ENCODE data around the gene CENPM. TPM values are rescaled to one million over a fixed set of nuclear protein-coding genes. Genes with fewer than 3 reads are reported as not detected.

The CENPM gene
- total and polyA plus RNA-seq, 4 donors: 0.17 to 26.3 (median 2.3) TPM

DNA sequence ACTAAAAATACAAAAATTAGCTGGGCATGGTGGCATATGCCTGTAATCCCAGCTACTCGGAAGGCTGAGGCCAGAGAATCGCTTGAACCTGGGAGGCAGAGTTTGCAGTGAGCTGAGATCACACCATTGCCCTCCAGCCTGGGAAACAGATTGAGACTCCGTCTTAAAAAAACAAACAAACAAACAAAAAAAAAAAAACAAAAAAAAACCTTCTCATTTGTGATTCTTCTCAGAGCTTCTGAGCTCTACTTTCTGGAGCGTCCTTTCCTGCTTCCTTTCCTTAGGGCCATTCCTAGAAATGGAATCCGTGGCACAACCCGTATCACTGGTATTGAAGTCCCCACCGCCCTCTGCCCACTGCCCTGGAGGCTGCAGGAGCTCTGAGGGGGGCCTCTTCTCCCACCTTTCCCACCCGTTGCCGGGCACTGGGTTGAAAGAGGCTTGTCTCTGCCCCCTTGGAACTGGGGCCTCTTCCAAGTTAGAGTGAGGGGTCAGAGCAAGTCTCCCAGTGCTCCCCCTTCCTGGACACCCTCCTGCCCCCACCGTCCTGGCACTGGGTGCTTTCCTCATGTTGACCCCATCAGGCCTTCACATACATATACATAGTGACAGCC lies 30.1 kb downstream of the CENPM start:
- no peak overlapping the region for H3K4me3 ChIP-seq (ENCODE audit: low read depth in 1 of 3, low read length in 3 of 3)
- no peaks in the 10 kb centered on the region for H3K9me3 ChIP-seq (ENCODE audit: control insufficient read depth in 4 of 4, low read length in 3 of 4)
- peaks cover 0 to 12% (median 7%) of the 10 kb centered on the region in 4 donors for H3K27me3 ChIP-seq (ENCODE audit: control insufficient read depth in 4 of 4, insufficient read depth in 4 of 4, low read length in 3 of 4)
- WGBS: 61% methylated on average over 10 of the region's 10 CpGs
- H3K36me3 ChIP-seq (ENCODE audit: control insufficient read depth in 4 of 4, insufficient read depth in 3 of 4, low read depth in 1 of 4, low read length in 3 of 4): no peaks in the 10 kb centered on the region
- H3K27ac ChIP-seq (ENCODE audit: low read depth in 1 of 2, low read length in 2 of 2): no peak overlapping the region
- TF ChIP-seq HNF4A (conservative IDR thresholded peaks at IDR 0.05) (no peak), EGR1 (IDR thresholded peaks at IDR 0.05; ENCODE audit: low read depth in 2 of 2) (no peak), TAF1 (conservative IDR thresholded peaks at IDR 0.05) (no peak), RAD21 (IDR thresholded peaks at IDR 0.05) (no peak), SP1 (IDR thresholded peaks at IDR 0.05) (no peak)
- TF ChIP-seq, protein P1, sequence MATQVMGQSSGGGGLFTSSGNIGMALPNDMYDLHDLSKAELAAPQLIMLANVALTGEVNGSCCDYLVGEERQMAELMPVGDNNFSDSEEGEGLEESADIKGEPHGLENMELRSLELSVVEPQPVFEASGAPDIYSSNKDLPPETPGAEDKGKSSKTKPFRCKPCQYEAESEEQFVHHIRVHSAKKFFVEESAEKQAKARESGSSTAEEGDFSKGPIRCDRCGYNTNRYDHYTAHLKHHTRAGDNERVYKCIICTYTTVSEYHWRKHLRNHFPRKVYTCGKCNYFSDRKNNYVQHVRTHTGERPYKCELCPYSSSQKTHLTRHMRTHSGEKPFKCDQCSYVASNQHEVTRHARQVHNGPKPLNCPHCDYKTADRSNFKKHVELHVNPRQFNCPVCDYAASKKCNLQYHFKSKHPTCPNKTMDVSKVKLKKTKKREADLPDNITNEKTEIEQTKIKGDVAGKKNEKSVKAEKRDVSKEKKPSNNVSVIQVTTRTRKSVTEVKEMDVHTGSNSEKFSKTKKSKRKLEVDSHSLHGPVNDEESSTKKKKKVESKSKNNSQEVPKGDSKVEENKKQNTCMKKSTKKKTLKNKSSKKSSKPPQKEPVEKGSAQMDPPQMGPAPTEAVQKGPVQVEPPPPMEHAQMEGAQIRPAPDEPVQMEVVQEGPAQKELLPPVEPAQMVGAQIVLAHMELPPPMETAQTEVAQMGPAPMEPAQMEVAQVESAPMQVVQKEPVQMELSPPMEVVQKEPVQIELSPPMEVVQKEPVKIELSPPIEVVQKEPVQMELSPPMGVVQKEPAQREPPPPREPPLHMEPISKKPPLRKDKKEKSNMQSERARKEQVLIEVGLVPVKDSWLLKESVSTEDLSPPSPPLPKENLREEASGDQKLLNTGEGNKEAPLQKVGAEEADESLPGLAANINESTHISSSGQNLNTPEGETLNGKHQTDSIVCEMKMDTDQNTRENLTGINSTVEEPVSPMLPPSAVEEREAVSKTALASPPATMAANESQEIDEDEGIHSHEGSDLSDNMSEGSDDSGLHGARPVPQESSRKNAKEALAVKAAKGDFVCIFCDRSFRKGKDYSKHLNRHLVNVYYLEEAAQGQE (IDR thresholded peaks at IDR 0.05): no peak
- TF ChIP-seq, protein P2, sequence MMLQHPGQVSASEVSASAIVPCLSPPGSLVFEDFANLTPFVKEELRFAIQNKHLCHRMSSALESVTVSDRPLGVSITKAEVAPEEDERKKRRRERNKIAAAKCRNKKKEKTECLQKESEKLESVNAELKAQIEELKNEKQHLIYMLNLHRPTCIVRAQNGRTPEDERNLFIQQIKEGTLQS (IDR thresholded peaks at IDR 0.05): no peak
- TF ChIP-seq, protein P3, sequence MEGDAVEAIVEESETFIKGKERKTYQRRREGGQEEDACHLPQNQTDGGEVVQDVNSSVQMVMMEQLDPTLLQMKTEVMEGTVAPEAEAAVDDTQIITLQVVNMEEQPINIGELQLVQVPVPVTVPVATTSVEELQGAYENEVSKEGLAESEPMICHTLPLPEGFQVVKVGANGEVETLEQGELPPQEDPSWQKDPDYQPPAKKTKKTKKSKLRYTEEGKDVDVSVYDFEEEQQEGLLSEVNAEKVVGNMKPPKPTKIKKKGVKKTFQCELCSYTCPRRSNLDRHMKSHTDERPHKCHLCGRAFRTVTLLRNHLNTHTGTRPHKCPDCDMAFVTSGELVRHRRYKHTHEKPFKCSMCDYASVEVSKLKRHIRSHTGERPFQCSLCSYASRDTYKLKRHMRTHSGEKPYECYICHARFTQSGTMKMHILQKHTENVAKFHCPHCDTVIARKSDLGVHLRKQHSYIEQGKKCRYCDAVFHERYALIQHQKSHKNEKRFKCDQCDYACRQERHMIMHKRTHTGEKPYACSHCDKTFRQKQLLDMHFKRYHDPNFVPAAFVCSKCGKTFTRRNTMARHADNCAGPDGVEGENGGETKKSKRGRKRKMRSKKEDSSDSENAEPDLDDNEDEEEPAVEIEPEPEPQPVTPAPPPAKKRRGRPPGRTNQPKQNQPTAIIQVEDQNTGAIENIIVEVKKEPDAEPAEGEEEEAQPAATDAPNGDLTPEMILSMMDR (IDR thresholded peaks at IDR 0.05; ENCODE audit: low read depth, low read length, missing input control): no peak
- no peak overlapping the region for H3K9ac ChIP-seq (ENCODE audit: low read depth in 1 of 2, low read length in 2 of 2)
- peaks cover 0 to 24% (median 11%) of the 10 kb centered on the region in 4 donors for H3K4me1 ChIP-seq (ENCODE audit: control insufficient read depth in 4 of 4, insufficient read depth in 4 of 4, low read length in 3 of 4)
- DNase-seq (ENCODE audit: low spot score): no peak

DNA sequence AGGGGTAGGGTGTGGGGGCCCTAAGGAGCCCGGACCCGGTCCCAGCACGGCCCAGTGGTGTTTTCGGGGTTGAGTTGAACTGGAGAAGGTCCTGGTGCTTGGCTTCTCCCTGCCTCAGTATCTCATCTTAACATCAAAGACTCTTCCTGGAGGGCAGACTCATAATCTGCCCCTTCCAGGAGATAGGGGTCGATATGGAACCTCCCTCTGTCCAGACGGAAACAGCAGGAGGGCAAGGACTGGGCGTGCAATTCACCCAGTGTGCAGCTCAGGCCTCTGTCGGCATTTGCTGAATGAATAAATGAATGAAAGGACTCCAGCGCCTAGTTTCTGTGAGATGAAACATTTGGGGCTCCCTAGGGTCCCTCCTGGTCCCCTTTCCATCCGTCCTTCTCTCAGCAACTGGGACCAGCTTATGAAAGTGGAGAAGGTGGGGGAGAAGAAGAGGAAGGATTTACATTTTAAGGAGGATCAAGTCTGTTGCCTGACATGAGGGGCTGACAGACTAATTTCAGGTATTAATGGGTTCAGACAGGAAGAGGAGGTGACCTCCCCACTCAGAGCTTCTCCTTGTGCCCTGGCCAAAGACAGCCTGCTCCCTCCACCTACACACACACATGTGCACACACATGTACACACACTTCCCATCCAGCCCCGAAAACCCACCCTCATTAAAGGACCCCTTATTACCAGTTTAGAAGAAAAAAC lies 31.0 kb downstream of the CENPM start:
- WGBS: 46% methylated on average over 11 of the region's 11 CpGs
- no peaks in the 10 kb centered on the region for H3K36me3 ChIP-seq (ENCODE audit: control insufficient read depth in 4 of 4, insufficient read depth in 3 of 4, low read depth in 1 of 4, low read length in 3 of 4)
- no peak overlapping the region for H3K9ac ChIP-seq (ENCODE audit: low read depth in 1 of 2, low read length in 2 of 2)
- no peaks in the 10 kb centered on the region for H3K9me3 ChIP-seq (ENCODE audit: control insufficient read depth in 4 of 4, low read length in 3 of 4)
- no peak overlapping the region for H3K4me3 ChIP-seq (ENCODE audit: low read depth in 1 of 3, low read length in 3 of 3)
- peaks cover 0 to 24% (median 12%) of the 10 kb centered on the region in 4 donors for H3K4me1 ChIP-seq (ENCODE audit: control insufficient read depth in 4 of 4, insufficient read depth in 4 of 4, low read length in 3 of 4)
- no peak for TF ChIP-seq NR2F2 (IDR thresholded peaks at IDR 0.05)
- TF ChIP-seq, protein P4, sequence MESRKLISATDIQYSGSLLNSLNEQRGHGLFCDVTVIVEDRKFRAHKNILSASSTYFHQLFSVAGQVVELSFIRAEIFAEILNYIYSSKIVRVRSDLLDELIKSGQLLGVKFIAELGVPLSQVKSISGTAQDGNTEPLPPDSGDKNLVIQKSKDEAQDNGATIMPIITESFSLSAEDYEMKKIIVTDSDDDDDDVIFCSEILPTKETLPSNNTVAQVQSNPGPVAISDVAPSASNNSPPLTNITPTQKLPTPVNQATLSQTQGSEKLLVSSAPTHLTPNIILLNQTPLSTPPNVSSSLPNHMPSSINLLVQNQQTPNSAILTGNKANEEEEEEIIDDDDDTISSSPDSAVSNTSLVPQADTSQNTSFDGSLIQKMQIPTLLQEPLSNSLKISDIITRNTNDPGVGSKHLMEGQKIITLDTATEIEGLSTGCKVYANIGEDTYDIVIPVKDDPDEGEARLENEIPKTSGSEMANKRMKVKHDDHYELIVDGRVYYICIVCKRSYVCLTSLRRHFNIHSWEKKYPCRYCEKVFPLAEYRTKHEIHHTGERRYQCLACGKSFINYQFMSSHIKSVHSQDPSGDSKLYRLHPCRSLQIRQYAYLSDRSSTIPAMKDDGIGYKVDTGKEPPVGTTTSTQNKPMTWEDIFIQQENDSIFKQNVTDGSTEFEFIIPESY (IDR thresholded peaks at IDR 0.05): no peak
- DNase-seq (ENCODE audit: low spot score): no peak
- H3K27ac ChIP-seq (ENCODE audit: low read depth in 1 of 2, low read length in 2 of 2): no peak overlapping the region
- peaks cover 4 to 12% (median 7%) of the 10 kb centered on the region in 4 donors for H3K27me3 ChIP-seq (ENCODE audit: control insufficient read depth in 4 of 4, insufficient read depth in 4 of 4, low read length in 3 of 4)
